Measurements from ENCODE around the gene TBCCD1.
A peak's percentile ranks its signal among the peaks of the same experiment; 100 is the strongest.

- TF ChIP-seq, protein P1, sequence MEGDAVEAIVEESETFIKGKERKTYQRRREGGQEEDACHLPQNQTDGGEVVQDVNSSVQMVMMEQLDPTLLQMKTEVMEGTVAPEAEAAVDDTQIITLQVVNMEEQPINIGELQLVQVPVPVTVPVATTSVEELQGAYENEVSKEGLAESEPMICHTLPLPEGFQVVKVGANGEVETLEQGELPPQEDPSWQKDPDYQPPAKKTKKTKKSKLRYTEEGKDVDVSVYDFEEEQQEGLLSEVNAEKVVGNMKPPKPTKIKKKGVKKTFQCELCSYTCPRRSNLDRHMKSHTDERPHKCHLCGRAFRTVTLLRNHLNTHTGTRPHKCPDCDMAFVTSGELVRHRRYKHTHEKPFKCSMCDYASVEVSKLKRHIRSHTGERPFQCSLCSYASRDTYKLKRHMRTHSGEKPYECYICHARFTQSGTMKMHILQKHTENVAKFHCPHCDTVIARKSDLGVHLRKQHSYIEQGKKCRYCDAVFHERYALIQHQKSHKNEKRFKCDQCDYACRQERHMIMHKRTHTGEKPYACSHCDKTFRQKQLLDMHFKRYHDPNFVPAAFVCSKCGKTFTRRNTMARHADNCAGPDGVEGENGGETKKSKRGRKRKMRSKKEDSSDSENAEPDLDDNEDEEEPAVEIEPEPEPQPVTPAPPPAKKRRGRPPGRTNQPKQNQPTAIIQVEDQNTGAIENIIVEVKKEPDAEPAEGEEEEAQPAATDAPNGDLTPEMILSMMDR (conservative IDR thresholded peaks at IDR 0.05) = 0 out of 2 replicates have a peak, but pooled peaks have one; percentile 7
- TF ChIP-seq ZFX (IDR thresholded peaks at IDR 0.05) = no peak
These were observed 30.0 kb downstream of the TBCCD1 start for GRCh38 chr3:186536883-186537844.

Measured in C4-2B (cell line).